Colon (tissue), 2 donors: ENCODE results near the gene ABLIM3.
"Not testable (repeated sequence)": the region's sequence is repeated elsewhere in the genome, so short reads cannot be mapped to it uniquely, and the experiment has no call there.

Experiments used
- FAIRE-seq: peaks from 2 replicates; lab custom pipeline; 2012; peaks lifted over from hg19 to GRCh38; lab: Jason Lieb, UNC
- donor health status: control.
- donor health status: control.

The ABLIM3 gene

GRCh38 chr5:149157330-149157729 is 16.0 kb downstream of the ABLIM3 start:
- no peak for FAIRE-seq

GRCh38 chr5:149160291-149160787 is 19.0 kb downstream of the ABLIM3 start:
- no peak for FAIRE-seq

- no peak for FAIRE-seq
Observed at GRCh38 chr5:149161026-149161687, 19.9 kb downstream of the ABLIM3 start.

GRCh38 chr5:149161850-149162249 is 20.6 kb downstream of the ABLIM3 start:
- no peak for FAIRE-seq

- no peak for FAIRE-seq
Observed at GRCh38 chr5:149162401-149163084, 21.2 kb downstream of the ABLIM3 start.

GRCh38 chr5:149164731-149165130 is 23.4 kb downstream of the ABLIM3 start:
- no peak for FAIRE-seq

GRCh38 chr5:149166128-149166527 is 24.8 kb downstream of the ABLIM3 start:
- FAIRE-seq: no peak

- no peak for FAIRE-seq
Observed at GRCh38 chr5:149166591-149167100, 25.4 kb downstream of the ABLIM3 start.

GRCh38 chr5:149168276-149168906 is 27.1 kb downstream of the ABLIM3 start:
- no peak for FAIRE-seq

- FAIRE-seq: no peak
Observed at GRCh38 chr5:149170299-149170698, 29.0 kb downstream of the ABLIM3 start.

- FAIRE-seq: no peak
Observed at GRCh38 chr5:149172261-149172660, 31.0 kb downstream of the ABLIM3 start.

GRCh38 chr5:149172709-149173505 is 31.6 kb downstream of the ABLIM3 start:
- FAIRE-seq: no peak

GRCh38 chr5:149174847-149175234 is 33.5 kb downstream of the ABLIM3 start:
- no peak for FAIRE-seq

- FAIRE-seq: no peak
Observed at GRCh38 chr5:149175346-149176105, 34.2 kb downstream of the ABLIM3 start.

- FAIRE-seq: no peak
Observed at GRCh38 chr5:149177339-149177843, 36.1 kb downstream of the ABLIM3 start.

GRCh38 chr5:149177911-149178565 is 36.7 kb downstream of the ABLIM3 start:
- FAIRE-seq: no peak

GRCh38 chr5:149181732-149182131 is 40.4 kb downstream of the ABLIM3 start:
- FAIRE-seq: no peak

- FAIRE-seq: no peak
Observed at GRCh38 chr5:149182241-149182640, 40.9 kb downstream of the ABLIM3 start.

GRCh38 chr5:149185067-149185466 is 43.8 kb downstream of the ABLIM3 start:
- FAIRE-seq: no peak

GRCh38 chr5:149186506-149186905 is 45.2 kb downstream of the ABLIM3 start:
- FAIRE-seq: no peak

- FAIRE-seq: not testable (repeated sequence)
Observed at GRCh38 chr5:149187617-149188016, 46.3 kb downstream of the ABLIM3 start.
